ENCODE data around the gene SMPD3. TPM values are rescaled to one million over a fixed set of nuclear protein-coding genes. Genes with fewer than 3 reads are reported as not detected.

Gene SMPD3
- total and polyA plus RNA-seq, 9 of the 15 experiments (the other 6 are each of a cell fraction or from before 2014, with no cell fraction given): 0.03 to 1.2 (median 0.18) TPM

DNA sequence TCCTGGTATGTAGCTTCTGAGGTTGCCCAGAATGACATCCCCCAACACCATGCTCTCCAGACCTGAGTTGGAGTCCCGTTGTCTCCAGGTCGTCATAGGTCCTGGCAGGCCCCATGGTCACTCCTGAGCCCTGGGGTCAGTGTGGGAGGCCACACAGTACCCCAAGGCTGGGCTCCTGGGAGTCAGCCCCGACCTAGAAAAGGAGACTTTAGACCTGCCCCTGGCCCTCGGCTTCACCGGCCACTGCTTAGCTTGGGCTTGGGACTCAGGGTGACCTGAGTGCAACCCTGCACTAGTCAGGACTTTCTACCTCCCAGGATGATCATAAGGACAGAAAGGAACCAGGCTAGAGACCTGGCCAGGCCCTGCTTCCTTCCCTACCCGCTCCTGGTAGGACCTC is 71.7 kb downstream of the SMPD3 start:
- WGBS (ENCODE audit: insufficient coverage, low coverage, missing lambda C conversion rate): 21% methylated on average over 5 of the region's 6 CpGs
- Histone ChIP-seq H3K79me2 (ENCODE audit: control insufficient read depth, insufficient read depth, low read length) (no peaks in the 10 kb centered on the region), H3K27me3 (ENCODE audit: control insufficient read depth in 2 of 2, insufficient read depth in 2 of 2, low read length in 2 of 2) (peaks cover 31 to 43% of the 10 kb centered on the region in 2 experiments; a peak in 4 of 5 replicates), H2AFZ (ENCODE audit: low read depth, low read length) (no peak overlapping the region), H3K4me3 (no peak overlapping the region), H3K36me3 (ENCODE audit: control insufficient read depth, insufficient read depth, low read length) (no peaks in the 10 kb centered on the region), H3K9me1 (ENCODE audit: control insufficient read depth, insufficient read depth, low read length) (no peaks in the 10 kb centered on the region), H3K27ac (ENCODE audit: extremely low read depth, low read depth, low read length) (no peak overlapping the region), H3K4me1 (replicated peaks in 1 of 2; ENCODE audit: control insufficient read depth in 2 of 2, insufficient read depth in 2 of 2, low read length in 2 of 2) (peaks cover 20 to 26% of the 10 kb centered on the region in 2 experiments), H3K9ac (ENCODE audit: insufficient read depth in 1 of 2, low read depth in 2 of 2, low read length in 2 of 2) (no peak overlapping the region), H3K9me3 (replicated peaks; ENCODE audit: control insufficient read depth, insufficient read depth, low read depth, low read length) (no peaks in the 10 kb centered on the region), H3K4me2 (ENCODE audit: insufficient read depth, low read length) (no peak overlapping the region), H4K20me1 (replicated peaks; ENCODE audit: control insufficient read depth, insufficient read depth, low read length) (peaks cover 8% of the 10 kb centered on the region; the same call in 1 of the 2 replicates)
- intact Hi-C loops (cut with micrococcal nuclease): no loop called here
- CTCF ChIA-PET (ENCODE audit: low intra/inter-chr PET ratio): no interaction called here
- ATAC-seq (no peak), DNase-seq (ENCODE audit: extremely low read depth in 1 of 4, low spot score in 3 of 4) (no peak), FAIRE-seq (no peak)
- POLR2A ChIA-PET: interaction anchor here (0.6 to 2.0 kb wide), 2 partner anchors 10 to 911 kb away, joined by 3 to 5 read pairs; no protein-coding TSS in a partner anchor
- in situ Hi-C loops (cut with MboI): no loop called here
- TF ChIP-seq ZBTB8A (IDR thresholded peaks at IDR 0.05; ENCODE audit: partially characterized antibody) (no peak), GABPB1 (CRISPR knock-in tag; IDR thresholded peaks at IDR 0.05) (no peak), MTA3 (IDR thresholded peaks at IDR 0.05; ENCODE audit: borderline replicate concordance) (no peak), RBM39 (optimal IDR thresholded peaks at IDR 0.05; ENCODE audit: low read depth, low read length) (no peak)
- TF ChIP-seq, protein P1, sequence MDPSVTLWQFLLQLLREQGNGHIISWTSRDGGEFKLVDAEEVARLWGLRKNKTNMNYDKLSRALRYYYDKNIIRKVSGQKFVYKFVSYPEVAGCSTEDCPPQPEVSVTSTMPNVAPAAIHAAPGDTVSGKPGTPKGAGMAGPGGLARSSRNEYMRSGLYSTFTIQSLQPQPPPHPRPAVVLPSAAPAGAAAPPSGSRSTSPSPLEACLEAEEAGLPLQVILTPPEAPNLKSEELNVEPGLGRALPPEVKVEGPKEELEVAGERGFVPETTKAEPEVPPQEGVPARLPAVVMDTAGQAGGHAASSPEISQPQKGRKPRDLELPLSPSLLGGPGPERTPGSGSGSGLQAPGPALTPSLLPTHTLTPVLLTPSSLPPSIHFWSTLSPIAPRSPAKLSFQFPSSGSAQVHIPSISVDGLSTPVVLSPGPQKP (CRISPR knock-in tag; IDR thresholded peaks at IDR 0.05): no peak
- no TSS peak for BruUV-seq (replicated peaks)
